Natural killer cell treated with Interleukin-12 subunit alpha and Interleukin-12 subunit beta and Interleukin-15 and Interleukin-18, amount 100 ng/mL, for 72 hours (primary cell): Measurements from ENCODE around the gene RSKR. TPM values are rescaled to one million over a fixed set of nuclear protein-coding genes. Genes with fewer than 3 reads are reported as not detected.
"Not testable (repeated sequence)": the region's sequence is repeated elsewhere in the genome, so short reads cannot be mapped to it uniquely, and the experiment has no call there.

Experiments used
- ATAC-seq, 2 donors: fragments of 150-1000 bp; cut with Tn5 transposase in 1 of 2; sonication (Bioruptor Pico), chemical (Tn5 transposase) in 1 of 2; 2 replicates each; pipeline ENCODE4 v1.10.0; 2021
- DNase-seq: peaks from one replicate; pipeline ENCODE4 v3.0.0; 2022; ENCODE audit warnings: low spot score
- H3K27ac Mint-ChIP-seq, 2 donors: 1 replicate in 1 of 2; 2 replicates in 1 of 2; pipeline ENCODE4 v1.8.0; 2022; ENCODE audit warnings: mixed read lengths in 2 of 2, mild to moderate bottlenecking in 1 of 2, moderate library complexity in 1 of 2
- H3K27me3 Mint-ChIP-seq, 2 donors: 1 replicate in 1 of 2; 2 replicates in 1 of 2; pipeline ENCODE4 v1.8.0; 2022; ENCODE audit warnings: mixed read lengths in 2 of 2
- H3K36me3 Mint-ChIP-seq: one replicate; pipeline ENCODE4 v1.8.0; 2022; ENCODE audit warnings: mixed read lengths
- H3K4me1 Mint-ChIP-seq, 2 donors: 1 replicate in 1 of 2; 2 replicates in 1 of 2; pipeline ENCODE4 v1.8.0; 2022; ENCODE audit warnings: low read depth in 2 of 2, mixed read lengths in 2 of 2, mild to moderate bottlenecking in 1 of 2
- H3K4me3 Mint-ChIP-seq: one replicate; pipeline ENCODE4 v1.8.0; 2022; ENCODE audit warnings: mixed read lengths
- H3K9me3 Mint-ChIP-seq: 2 replicates; pipeline ENCODE4 v1.8.0; 2022; ENCODE audit warnings: mixed read lengths
- total RNA-seq, 2 donors: library from RNA; stranded (reverse); gene quantifications; one replicate each; pipeline ENCODE4 v1.2.3, GENCODE V29; 2022

The RSKR gene, protein sequence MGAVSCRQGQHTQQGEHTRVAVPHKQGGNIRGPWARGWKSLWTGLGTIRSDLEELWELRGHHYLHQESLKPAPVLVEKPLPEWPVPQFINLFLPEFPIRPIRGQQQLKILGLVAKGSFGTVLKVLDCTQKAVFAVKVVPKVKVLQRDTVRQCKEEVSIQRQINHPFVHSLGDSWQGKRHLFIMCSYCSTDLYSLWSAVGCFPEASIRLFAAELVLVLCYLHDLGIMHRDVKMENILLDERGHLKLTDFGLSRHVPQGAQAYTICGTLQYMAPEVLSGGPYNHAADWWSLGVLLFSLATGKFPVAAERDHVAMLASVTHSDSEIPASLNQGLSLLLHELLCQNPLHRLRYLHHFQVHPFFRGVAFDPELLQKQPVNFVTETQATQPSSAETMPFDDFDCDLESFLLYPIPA
- total RNA-seq, result 100 to 1,000 TPM in 1 of 2 donors, 10 to 100 TPM in 1; 34.4 to 108 TPM

DNA sequence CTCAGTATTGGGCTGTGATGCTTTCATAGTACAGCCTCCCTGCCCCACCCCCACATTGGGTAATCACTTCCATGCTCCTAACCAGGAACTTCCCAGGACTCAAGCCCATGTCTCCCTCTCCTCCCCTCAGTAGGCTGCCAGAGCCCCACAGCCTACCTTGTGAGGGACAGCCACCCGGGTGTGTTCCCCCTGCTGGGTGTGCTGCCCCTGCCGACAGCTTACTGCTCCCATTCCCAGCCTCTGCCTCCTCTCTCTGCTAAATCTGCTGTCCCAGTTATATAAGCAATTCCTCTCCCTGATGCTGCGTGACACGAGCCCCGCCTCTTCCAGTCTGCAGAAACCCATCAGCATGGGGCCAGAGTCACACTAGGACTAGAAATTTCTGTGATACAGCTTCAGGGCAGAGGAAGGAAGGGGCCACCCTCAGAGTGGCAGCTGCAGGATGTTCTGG lies at the start of gene RSKR:
RSKR (minus strand) TSS at position 255 of the 451 bp plus-strand sequence; CDS start at position 231, 24 bp downstream.
- ATAC-seq (no peak), DNase-seq (no peak)
- H3K36me3 Mint-ChIP-seq, result peaks cover 15% of the 10 kb centered on the region
- no peak within 1 kb of the TSS for H3K27ac Mint-ChIP-seq
- peaks cover 0 to 4% of the 10 kb centered on the region in 2 donors for H3K4me1 Mint-ChIP-seq
- H3K27me3 Mint-ChIP-seq, result no peaks in the 10 kb centered on the region
- no peaks in the 10 kb centered on the region for H3K9me3 Mint-ChIP-seq
- H3K4me3 Mint-ChIP-seq, result no peak within 1 kb of the TSS

DNA sequence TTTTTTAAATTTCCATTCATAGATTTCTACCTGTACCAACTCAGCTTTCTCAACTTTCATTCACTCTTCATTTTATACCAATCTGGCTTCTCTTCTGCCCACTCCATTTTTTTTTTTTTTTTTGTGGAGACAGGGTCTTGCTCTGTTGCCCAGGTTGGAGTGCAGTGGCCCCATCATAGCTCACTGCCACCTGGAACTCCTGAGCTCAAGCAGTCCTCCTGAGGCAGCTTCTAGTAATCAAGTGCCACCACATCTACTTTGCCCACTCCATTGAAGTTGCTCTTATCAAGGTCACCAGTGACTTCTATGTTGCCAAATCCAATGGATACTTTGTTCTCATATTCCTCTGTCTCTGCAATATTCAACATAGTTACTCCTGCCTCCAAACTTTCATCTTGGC lies 49.7 kb upstream of the RSKR start:
- Mint-ChIP-seq H3K27ac (peak overlapping the region; percentile 98 to 100), H3K4me3 (peak overlapping the region; percentile 92), H3K36me3 (peaks cover 15% of the 10 kb centered on the region), H3K9me3 (no peaks in the 10 kb centered on the region), H3K27me3 (no peaks in the 10 kb centered on the region), H3K4me1 (peaks cover 50 to 63% of the 10 kb centered on the region in 2 donors)
- ATAC-seq (no peak), DNase-seq (no peak)

DNA sequence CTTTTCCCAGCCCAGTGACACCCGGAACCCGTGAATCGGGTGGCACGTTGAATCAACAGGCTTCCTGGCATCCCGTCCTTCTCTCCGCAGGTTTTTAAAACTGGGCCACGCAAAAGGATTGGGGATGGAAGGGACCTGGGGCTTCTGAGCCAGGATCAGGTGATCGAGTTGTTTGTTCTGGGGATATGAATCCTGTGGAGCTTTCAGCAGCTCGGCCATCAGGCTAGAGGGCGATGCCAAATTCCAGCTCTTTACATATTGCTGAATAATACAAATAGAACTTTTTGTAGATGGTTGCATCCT lies 48.5 kb upstream of the RSKR start:
- Mint-ChIP-seq H3K36me3 (peaks cover 21% of the 10 kb centered on the region), H3K27ac (peak overlapping the region; percentile 98 to 100), H3K4me1 (peaks cover 46 to 57% of the 10 kb centered on the region in 2 donors), H3K27me3 (no peaks in the 10 kb centered on the region), H3K9me3 (no peaks in the 10 kb centered on the region), H3K4me3 (peak overlapping the region; percentile 92)
- DNase-seq, result no peak
- no peak for ATAC-seq

DNA sequence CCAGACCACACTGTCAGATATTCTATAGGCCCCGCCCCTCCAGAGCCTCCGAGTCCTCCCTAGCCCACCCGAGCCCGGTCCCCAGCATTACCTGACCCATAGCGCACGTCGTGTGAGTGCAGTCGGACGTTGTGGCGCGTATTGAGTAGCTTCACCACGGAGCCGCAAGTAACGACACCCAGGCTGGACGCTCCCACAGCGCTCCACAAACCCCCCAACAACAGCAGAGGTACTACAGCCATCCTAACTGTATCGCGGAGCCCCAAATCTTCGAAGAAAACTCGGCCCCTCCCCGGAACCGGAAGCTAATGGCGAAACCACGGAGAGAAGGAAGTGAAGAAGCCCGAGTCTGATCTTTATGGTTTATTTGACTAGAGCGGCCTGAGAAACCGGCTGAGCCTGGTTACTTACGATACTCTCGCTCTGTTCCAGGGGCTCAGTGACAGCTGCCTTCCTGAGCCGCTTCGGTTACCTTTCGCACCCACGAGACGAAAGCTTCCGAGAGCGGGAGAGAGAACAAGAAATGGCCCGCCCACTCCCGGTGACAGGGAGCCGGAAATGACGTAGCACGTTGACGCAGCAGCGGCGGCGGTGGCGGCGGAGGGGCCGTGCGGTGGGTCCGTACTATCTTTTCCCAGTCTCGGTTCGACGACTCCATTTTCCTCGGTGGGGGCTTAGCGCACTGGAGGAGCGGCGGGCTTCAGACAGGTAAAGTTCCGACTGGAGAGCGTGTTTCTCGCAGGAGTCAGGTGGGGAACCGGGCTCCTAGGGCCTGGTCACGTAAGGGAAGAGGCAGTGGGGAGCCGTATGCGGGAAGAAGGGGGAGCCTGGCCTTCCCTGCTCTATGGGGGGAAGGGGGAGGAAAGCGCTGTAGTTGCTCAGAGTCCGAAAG lies 47.9 kb upstream of the RSKR start, which contains the start of the genes SDF2 and SUPT6H:
SDF2 (minus strand) TSS at position 272 of the 892 bp plus-strand sequence; CDS start at position 242, 30 bp downstream.
SUPT6H (plus strand) TSS at position 571 of the 892 bp plus-strand sequence. CDS start 11,197 bp downstream, outside the sequence.
- peaks cover 45 to 56% of the 10 kb centered on the region in 2 donors for H3K4me1 Mint-ChIP-seq
- H3K27ac Mint-ChIP-seq, result peak within 1 kb of the TSS; percentile 98 to 100
- peak; percentile 93 to 94 for ATAC-seq
- no peaks in the 10 kb centered on the region for H3K27me3 Mint-ChIP-seq
- no peaks in the 10 kb centered on the region for H3K9me3 Mint-ChIP-seq
- peaks cover 21% of the 10 kb centered on the region for H3K36me3 Mint-ChIP-seq
- peak within 1 kb of the TSS; percentile 92 for H3K4me3 Mint-ChIP-seq
- DNase-seq, result peak; percentile 94

DNA sequence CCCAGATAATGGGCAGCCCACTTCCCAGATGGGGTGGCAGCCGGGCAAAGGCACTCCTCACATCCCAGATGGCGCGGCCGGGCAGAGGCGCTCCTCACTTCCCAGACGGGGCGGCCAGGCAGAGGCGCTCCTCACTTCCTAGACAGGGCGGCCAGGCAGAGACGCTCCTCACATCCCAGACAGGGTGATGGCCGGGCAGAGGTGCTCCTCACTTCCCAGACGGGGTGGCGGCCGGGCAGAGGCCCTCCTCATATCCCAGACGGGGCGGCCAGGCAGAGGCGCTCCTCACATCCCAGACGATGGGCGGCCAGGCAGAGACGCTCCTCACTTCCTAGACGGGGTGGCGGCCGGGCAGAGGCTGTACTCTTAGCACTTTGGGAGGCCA lies 45.5 kb upstream of the RSKR start:
- H3K4me1 Mint-ChIP-seq, result peaks cover 41 to 50% of the 10 kb centered on the region in 2 donors
- peak overlapping the region in 1 of 2 donors; percentile 100 for H3K27ac Mint-ChIP-seq
- DNase-seq, H3K9me3 Mint-ChIP-seq, ATAC-seq, H3K27me3 Mint-ChIP-seq: not testable (repeated sequence)
- H3K36me3 Mint-ChIP-seq, result peaks cover 18% of the 10 kb centered on the region
- H3K4me3 Mint-ChIP-seq, result peak overlapping the region; percentile 92

DNA sequence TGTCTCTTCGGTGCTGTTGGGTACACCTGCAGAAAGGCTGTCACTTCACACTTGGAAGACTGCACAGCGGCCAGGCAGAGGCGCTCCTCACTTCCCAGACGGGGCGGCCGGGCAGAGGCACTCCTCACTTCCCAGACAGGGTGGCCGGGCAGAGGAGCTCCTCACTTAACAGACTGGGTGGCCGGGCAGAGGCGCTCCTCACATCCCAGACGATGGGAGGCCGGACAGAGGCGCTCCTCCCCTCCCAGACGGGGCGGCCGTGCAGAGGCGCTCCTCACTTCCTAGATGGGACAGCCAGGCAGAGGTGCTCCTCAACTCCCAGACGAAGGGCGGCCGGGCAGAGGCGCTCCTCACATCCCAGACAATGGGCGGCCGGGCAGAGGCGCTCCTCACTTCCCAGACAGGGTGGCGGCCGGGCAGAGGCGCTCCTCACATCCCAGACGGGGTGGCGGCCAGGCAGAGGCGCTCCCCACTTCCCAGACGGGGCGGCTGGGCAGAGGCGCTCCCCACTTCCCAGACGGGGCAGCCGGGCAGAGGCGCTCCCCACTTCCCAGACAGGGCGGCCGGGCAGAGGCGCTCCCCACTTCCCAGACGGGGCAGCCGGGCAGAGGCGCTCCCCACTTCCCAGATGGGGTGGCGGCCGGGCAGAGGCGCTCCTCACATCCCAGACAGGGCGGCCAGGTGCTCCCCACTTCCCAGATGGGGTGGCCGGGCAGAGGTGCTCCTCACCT lies 44.9 kb upstream of the RSKR start:
- peaks cover 38 to 44% of the 10 kb centered on the region in 2 donors for H3K4me1 Mint-ChIP-seq
- ATAC-seq, H3K27me3 Mint-ChIP-seq, H3K4me3 Mint-ChIP-seq, H3K27ac Mint-ChIP-seq, H3K9me3 Mint-ChIP-seq, DNase-seq: not testable (repeated sequence)
- H3K36me3 Mint-ChIP-seq, result peaks cover 18% of the 10 kb centered on the region

DNA sequence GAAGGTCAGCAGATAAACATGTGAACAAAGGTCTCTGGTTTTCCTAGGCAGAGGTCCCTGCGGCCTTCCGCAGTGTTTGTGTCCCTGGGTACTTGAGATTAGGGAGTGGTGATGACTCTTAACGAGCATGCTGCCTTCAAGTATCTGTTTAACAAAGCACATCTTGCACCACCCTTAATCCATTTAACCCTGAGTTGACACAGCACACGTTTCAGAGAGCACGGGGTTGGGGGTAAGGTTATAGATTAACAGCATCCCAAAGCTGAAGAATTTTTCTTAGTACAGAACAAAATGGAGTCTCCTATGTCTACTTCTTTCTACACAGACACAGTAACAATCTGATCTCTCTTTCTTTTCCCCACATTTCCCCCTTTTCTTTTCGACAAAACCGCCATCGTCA lies 44.4 kb upstream of the RSKR start:
- not testable (repeated sequence) for H3K4me3 Mint-ChIP-seq, H3K9me3 Mint-ChIP-seq, DNase-seq, ATAC-seq, H3K27me3 Mint-ChIP-seq, H3K27ac Mint-ChIP-seq
- Mint-ChIP-seq H3K36me3 (peaks cover 13% of the 10 kb centered on the region), H3K4me1 (peaks cover 33 to 38% of the 10 kb centered on the region in 2 donors)

DNA sequence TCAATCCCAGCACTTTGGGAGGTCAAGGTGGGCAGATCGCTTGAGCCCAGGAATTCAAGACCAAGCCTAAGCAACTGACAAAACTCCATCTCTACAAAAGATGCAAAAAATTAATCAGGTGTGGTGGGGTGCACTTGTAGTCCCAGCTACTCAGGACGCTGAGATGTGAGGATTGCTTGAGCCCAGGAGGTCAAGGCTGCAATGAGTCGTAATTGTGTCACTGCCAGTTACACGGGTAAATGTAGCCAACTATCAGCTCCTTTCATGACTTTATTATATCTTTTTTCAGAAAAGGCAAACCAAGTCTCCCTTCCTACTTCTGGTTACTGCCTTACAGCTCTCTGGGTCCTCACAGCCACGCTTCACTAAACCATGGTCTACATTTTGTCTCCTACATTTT lies 43.8 kb upstream of the RSKR start:
- ATAC-seq, result no peak
- H3K36me3 Mint-ChIP-seq, result peaks cover 11% of the 10 kb centered on the region
- H3K4me3 Mint-ChIP-seq, result no peak overlapping the region
- no peaks in the 10 kb centered on the region for H3K9me3 Mint-ChIP-seq
- no peak for DNase-seq
- no peaks in the 10 kb centered on the region for H3K27me3 Mint-ChIP-seq
- no peak overlapping the region for H3K27ac Mint-ChIP-seq
- H3K4me1 Mint-ChIP-seq, result peaks cover 27 to 32% of the 10 kb centered on the region in 2 donors

DNA sequence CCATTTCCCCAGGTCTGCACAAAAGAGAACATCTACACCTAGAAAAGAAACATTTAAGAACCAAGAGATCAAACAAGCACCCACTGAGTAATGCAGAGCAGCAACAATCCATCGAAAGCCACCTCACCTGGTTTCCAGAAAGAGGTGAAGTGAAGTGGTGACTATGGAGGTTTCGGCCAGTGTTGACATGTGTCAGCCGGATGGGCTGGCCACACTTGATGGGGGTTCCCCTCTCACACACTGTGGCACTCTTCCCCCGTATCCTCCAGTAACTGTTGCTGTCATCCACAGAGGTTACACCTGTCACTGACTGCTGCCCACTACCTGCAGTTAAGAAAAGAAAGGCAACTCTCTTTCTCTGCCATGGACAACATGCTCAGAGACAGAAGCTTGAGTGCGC lies 41.2 kb upstream of the RSKR start:
- H3K27ac Mint-ChIP-seq, result no peak overlapping the region
- H3K36me3 Mint-ChIP-seq, result peaks cover 11% of the 10 kb centered on the region

DNA sequence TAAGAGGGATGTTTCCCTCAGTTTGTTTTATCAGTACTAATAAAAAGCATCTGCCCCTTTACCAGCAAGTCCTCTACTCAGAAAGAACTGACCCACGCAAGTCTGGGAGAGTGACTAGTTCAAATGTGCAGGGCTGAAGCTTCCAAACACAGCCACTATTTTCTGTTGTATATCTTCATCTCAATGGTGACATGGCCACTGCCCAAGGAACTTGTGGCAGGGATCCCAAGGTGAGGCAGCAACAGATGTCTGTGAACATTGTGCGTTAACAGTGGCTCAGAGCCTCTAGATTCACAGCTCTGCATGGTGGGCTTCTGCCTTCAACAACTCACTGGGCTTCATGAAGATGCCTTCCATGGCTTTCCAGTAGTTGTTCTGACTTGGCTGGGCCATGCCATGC lies 34.7 kb upstream of the RSKR start:
- no peak for ATAC-seq
- Mint-ChIP-seq H3K4me1 (peaks cover 18 to 26% of the 10 kb centered on the region in 2 donors), H3K36me3 (peaks cover 17% of the 10 kb centered on the region), H3K4me3 (no peak overlapping the region), H3K27ac (no peak overlapping the region), H3K27me3 (no peaks in the 10 kb centered on the region), H3K9me3 (no peaks in the 10 kb centered on the region)
- DNase-seq, result no peak

More for the DNA sequence above, 41.2 kb upstream of the RSKR start:
- no peak overlapping the region for H3K4me3 Mint-ChIP-seq
- H3K9me3 Mint-ChIP-seq, result no peaks in the 10 kb centered on the region
- no peaks in the 10 kb centered on the region for H3K27me3 Mint-ChIP-seq
- ATAC-seq (peak in 1 of 2 donors; percentile 48), DNase-seq (no peak)
- peaks cover 18% of the 10 kb centered on the region in 2 donors for H3K4me1 Mint-ChIP-seq

DNA sequence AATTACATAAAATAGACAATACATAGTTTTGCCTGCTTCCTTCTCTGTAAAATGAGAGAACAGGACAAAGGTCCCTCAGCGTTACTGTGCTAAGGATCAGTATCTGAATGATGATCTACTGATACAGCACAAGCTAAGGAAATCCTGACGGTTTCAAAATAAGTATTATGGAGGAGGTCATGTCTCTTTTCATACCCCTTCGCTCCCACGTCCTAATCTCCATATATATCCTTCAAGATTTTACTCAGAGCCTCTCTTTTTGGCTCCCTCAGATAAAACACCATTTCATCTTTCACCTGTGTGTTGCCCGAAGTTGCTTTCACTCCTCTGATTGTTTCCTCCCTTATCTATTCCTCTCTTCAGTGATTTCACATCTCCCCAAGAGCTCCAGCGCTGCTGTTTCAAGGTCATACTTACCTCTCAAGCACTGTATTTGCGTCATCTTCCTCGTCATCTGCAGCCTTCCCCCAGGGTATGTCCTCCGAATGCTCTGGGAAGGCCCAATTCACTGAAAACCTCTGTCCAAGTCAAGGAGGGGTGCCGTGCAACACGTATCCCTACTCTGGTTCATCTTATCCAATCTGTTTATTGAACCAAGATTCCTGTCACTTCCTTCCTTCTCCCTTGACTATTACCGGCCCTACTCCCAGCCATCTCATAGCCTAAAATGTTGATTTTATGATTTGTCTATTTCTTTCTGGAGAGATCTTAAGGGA lies 32.2 kb upstream of the RSKR start:
- H3K27ac Mint-ChIP-seq, result peak overlapping the region; percentile 92 to 94
- H3K4me1 Mint-ChIP-seq, result peaks cover 34 to 45% of the 10 kb centered on the region in 2 donors
- DNase-seq, result no peak
- H3K9me3 Mint-ChIP-seq, result no peaks in the 10 kb centered on the region
- peaks cover 28% of the 10 kb centered on the region for H3K36me3 Mint-ChIP-seq
- peak overlapping the region; percentile 97 for H3K4me3 Mint-ChIP-seq
- H3K27me3 Mint-ChIP-seq, result no peaks in the 10 kb centered on the region
- ATAC-seq, result no peak

DNA sequence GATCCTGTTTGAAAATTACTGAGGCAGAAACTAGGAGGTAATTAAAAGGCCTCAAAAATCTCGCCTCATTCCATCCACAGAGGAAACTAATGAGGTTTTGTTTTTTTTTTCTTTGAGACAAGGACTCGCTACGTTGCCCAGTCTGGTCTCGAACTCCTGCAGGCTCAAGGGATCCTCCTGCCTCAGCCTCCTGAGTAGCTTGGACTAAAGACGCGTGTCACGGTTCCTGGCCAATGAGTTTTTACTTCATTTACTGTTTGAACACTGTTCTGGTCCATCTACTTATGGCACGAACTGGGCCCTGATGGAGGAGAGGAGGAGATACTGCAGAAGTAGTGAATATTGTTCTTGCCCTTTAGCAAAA lies 31.6 kb upstream of the RSKR start:
- H3K4me1 Mint-ChIP-seq, result peaks cover 34 to 46% of the 10 kb centered on the region in 2 donors
- no peak for ATAC-seq
- H3K27ac Mint-ChIP-seq, result peak overlapping the region; percentile 92 to 94
- DNase-seq, result no peak
- no peaks in the 10 kb centered on the region for H3K27me3 Mint-ChIP-seq
- peak overlapping the region; percentile 97 for H3K4me3 Mint-ChIP-seq
- H3K9me3 Mint-ChIP-seq, result no peaks in the 10 kb centered on the region
- peaks cover 29% of the 10 kb centered on the region for H3K36me3 Mint-ChIP-seq
